Right ventricle myocardium superior (tissue), 1 donor: ENCODE data around the gene NUDC. TPM values are rescaled to one million over a fixed set of nuclear protein-coding genes. Genes with fewer than 3 reads are reported as not detected.
"Not testable (repeated sequence)": the region's sequence is repeated elsewhere in the genome, so short reads cannot be mapped to it uniquely, and the experiment has no call there.

ENCODE experiments used
- ATAC-seq: fragments of 200-7000 bp; cut with Tn5 transposase; one replicate; pipeline ENCODE4 v1.9.1; 2020; ENCODE audit warnings: mild to moderate bottlenecking; ENCODE audit not compliant: poor library complexity
- DNase-seq: peaks from one replicate; pipeline ENCODE4 v3.0.0-alpha.2; 2020
- intact Hi-C: fragments of 100-400 bp; cut with DNase I; formaldehyde crosslinking; loops from one replicate; pipeline ENCODE4 v1.11.2; 2022
- total RNA-seq: library from RNA; stranded (reverse); fragmentation: NEBNext Ultra II Directional; extraction: Animal tissue kit (Norgen Biotek cat#: 25700); gene quantifications from one replicate; pipeline ENCODE4 v1.2.1, GENCODE V29; 2021
- donor health status: DM: no; HTN: yes; CAD: no; lungs with severe emphysema.

The NUDC gene
- total RNA-seq, 1 donor from 2014 or later: 78.1 TPM

DNA sequence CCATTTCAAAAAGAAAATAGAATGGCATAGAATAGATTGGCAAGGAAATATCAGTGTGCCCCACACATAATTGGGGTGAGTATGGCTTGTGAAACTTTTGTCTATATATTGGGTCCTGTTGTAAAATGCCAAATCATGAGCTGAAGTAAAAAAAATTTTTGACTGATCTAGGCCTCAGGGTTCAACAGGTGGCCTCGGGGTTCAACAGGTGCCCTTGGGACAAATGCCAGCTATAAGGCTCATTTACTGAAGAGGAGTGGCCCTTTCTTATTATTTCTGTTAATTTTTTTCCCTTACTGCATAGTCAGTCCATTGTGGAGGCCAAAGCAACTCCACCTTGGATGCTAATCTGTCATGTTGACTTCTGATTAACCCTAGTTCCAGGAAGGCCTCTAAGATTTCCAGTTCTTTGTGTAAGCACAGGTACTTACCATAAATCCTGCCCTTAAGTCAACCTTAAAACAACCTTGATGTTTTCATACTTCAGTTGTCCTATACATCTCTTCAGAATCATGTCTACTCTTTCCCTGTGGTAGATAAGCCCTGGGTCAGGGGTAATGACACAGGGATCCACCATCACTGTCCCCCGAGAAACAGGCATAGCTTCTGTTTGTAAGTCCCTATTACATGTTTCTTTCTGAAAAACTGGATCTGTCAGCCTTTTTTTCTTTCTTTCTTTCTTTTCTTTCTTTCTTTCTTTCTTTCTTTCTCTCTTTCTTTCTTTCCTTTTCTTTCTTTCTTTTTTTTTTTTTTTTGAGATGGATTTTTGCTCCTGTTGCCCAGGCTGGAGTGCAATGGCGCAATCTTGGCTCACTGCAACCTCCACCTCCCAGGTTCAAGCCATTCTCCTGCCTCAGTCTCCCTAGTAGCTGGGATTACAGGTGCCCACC, 55.3 kb downstream of the NUDC start:
- ATAC-seq: no peak
- no peak for DNase-seq
- intact Hi-C loops: no loop called here

DNA sequence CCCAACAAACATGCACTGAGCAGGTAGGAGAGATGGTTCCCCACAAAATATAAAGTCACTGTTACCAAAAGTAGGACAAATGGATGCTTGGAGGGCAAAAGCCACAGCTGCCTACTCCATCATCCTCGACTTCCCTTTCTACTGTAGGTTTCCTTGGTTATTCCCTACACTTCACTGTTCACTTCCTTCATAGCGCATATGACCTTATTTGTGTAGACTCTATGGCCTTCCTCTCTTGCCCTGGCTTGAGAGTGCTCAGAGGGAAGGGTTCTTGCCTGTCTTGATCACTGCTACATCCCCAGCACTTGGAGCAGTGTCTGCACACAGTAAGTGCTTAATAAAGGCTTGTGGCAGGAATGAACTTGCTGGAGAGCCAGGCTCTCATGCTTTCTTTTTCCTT, 57.4 kb downstream of the NUDC start:
- ATAC-seq (no peak), DNase-seq (no peak)
- intact Hi-C loops: no loop called here

DNA sequence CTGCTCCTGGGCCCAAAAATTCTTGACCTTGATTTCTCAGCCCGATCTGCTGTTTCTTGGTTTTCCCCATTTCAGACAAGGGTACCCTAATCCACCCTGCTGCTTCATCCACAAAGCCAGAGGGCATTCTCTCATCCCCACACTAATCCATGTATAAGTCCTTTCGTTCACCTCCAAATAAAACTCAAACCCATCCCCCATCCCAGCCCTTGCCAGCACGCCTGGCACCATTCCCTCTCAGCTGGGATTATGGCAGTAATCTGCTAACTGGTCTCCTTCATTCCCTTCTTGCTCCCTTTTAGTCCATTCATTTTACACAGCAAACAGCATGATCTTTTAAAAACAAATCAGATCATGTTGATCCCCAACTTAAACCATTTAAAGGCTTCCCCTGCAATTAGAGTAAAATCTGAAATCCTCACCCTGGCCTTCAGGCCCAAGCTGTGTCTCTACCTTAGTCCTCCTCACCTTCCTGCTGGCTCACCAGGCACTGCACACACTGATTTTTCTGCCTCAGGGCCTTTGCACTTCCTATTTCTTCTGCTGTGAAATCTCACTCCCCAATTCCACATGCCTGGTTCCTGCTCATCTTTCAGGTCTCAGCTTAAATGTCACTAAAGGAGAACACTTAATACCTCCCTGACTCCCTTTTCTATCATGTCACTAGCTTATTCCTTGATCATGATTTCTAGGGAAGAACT, 59.8 kb downstream of the NUDC start:
- no peak for ATAC-seq
- DNase-seq: no peak

DNA sequence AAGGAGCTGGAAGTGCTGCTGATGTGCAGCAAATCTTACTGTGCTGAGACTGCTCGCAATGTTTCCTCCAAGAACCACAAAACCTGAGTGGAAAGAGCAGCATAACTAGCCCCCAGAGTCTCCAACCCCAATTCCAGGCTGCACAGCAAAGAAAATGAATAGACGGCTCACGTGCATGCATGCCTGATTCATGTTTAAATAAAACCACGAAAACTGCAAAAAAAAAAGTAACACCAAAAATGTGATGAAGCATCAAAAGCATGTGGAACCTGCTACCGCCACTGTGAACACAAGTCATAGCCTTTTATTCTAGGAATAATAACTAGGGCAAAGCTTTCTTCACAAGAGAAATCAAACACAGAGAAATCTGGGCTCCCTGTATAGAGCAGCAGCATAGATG, 62.3 kb downstream of the NUDC start:
- intact Hi-C loops: no loop called here
- DNase-seq (no peak), ATAC-seq (no peak)

More for the DNA sequence above, 59.8 kb downstream of the NUDC start:
- intact Hi-C loops: no loop called here

DNA sequence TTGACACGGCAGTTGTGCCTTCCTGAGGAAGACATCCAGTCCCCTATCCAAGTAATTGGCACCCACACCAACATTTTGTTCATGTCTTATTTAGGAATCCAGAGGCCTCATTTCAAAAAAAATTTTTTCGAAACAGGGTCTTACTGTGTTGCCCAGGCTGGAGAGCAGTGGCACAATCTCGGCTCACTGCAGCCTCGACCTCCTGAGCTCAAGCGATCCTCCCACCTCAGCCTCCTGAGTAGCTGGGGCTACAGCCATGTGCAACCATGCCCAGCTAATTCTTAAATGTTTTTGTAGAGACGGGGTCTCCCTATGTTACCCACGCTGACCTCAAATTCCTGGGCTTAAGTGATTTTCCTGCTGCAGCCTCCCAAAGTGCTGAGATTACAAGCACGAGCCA, 62.7 kb downstream of the NUDC start:
- intact Hi-C loops: no loop called here
- ATAC-seq: no peak
- DNase-seq: no peak

DNA sequence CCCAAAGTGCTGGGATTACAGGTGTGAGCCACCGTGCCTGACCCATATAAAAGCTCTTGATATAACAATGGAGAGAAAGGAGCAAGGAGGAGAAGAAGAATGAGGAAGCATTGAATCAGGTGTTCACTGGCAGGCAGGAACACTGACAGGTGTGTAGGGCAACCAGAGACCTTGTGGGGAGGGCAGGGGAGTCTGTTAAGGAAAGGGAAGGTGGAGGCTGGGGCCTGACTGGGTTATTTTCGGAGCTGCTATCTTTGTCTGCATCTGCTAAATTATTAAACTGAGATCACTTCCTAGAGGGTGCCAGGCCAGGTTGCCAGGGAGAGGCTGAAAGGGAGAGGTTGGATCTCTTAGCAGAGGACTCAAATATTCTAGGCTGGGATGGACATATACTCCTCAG, 65.1 kb downstream of the NUDC start:
- ATAC-seq (no peak), DNase-seq (no peak)
- intact Hi-C loops: no loop called here

DNA sequence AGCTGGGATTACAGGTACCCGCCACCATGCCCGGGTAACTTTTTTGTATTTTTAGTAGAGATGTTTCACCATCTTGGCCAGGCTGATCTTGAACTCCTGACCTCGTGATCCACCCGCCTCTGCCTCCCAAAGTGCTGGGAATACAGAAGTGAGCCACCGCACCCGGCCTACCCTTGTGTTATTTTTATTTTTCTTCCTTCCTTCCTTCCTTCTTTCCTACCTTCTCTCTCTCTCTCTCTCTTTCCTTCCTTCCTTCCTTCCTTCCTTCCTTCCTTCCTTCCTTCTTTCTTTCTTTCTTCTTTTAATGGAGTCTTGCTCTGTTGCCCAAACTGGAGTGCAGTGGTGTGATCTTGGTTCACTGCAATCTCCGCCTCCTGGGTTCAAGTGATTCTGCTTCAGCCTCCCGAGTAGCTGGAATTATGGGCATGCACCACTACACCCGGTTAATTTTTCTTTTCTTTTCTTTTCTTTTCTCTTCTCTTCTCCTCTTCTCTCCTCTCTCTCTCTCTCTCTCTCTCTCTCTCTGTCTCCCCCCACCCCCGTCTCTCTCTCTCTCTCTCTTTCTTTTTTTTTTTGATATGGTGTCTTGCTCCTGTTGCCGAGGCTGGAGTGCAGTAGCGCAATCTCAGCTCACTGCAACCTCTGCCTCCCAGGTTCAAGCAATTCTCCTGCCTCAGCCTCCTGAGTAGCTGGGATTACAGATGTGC, 68.0 kb downstream of the NUDC start:
- ATAC-seq, DNase-seq, intact Hi-C loops: not testable (repeated sequence)

DNA sequence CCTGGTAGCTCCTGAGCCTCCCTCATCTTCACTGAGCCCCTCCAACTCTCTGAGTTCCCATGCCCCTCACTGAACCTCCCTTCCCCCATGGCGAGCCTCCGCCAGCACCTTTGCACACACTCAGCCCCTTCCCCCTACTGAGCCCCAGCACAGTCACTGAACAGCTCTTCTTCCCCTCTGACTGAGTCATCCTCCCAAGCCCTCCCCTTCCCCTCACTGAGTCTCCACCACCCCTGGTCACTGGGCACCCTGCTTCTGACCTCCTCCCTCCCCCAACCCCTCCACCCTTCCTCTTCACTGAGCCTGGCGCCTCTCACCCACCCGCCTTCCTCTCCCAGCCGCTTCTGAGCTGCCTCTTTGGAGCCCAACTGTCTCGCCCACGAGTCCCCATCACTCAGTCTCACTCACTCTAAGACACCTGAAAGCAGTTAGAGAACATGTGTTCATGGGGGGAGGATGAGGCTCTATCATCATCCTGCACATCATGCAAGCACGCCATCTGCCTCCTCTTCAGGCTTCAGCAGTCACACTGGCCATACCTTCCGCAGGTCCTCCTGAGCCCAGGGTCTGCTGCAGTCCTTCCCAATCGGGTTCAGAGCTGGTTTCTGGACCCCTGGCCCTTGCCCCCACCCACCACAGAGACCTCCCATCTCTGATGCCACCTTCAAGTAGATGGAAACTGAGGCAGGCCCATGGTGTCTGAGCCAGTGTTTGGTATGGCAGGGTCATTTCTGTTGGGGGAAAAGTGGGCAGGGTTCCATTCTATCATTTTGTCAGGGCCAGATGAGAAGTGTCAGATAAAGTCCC, 70.0 kb downstream of the NUDC start:
- intact Hi-C loops: no loop called here
- DNase-seq (no peak), ATAC-seq (no peak)

DNA sequence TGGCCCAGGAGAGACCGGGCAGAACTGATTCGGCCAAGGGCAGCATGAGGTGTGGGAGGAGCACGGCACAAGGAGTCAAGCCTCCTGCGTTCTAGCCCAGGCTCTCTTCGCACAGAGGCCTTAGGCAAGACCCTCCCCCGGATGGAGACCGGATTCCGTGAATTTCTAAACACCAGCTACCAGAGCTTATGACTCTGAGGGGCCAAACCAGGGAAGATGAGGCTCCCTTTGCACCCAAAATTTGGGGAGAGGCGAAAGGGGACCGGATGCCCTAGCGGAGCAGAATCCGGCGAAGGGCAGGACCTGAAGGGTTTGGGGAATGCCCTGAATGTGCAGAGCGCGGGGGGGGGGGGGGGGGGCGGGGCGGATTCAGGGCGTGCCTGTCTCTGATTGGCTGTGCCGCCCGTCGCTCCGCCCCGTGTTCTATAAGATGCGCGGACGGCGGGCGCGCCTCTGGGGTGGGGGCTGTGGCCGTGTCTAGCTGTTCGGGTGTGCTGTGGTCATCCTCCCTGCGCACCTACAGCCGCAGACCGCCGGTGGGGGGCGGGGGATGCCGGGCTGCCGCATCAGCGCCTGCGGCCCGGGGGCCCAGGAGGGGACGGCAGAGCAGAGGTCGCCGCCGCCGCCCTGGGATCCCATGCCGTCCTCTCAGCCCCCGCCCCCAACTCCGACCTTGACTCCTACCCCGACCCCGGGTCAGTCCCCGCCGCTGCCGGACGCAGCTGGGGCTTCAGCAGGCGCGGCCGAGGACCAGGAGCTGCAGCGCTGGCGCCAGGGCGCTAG, 71.9 kb downstream of the NUDC start, which contains the start of gene TRNP1:
TSS of gene TRNP1 (plus strand) at position 456 of the 783 bp plus-strand sequence. CDS start at position 551, 95 bp downstream.
- intact Hi-C loops: no loop called here
- DNase-seq (peak; percentile 89), ATAC-seq (peak; percentile 76)

DNA sequence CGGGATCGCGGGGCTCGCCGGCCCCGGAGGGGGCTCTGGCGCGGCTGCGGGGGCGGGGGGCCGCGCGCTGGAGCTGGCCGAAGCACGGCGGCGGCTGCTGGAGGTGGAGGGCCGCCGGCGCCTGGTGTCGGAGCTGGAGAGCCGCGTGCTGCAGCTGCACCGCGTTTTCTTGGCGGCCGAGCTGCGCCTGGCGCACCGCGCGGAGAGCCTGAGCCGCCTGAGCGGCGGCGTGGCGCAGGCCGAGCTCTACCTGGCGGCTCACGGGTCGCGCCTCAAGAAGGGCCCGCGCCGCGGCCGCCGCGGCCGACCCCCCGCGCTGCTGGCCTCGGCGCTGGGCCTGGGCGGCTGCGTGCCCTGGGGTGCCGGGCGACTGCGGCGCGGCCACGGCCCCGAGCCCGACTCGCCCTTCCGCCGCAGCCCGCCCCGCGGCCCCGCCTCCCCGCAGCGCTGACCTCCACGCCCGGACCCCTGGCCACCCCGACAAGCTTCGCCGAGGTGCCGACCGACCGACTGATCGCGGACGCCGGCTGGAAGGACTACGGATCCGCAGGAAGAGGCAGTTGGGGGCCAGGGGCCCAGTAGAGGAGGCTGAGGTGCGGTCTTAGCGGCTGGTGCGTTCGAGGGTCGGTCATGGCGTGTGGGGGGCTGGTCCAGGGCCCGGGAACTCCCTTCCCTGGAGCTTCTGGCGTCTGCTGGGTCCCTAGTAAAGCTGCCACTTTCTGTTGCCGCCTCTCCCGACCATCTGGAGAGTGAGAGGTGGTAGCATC, 72.7 kb downstream of the NUDC start:
- ATAC-seq (no peak), DNase-seq (no peak)
- intact Hi-C loops: no loop called here

DNA sequence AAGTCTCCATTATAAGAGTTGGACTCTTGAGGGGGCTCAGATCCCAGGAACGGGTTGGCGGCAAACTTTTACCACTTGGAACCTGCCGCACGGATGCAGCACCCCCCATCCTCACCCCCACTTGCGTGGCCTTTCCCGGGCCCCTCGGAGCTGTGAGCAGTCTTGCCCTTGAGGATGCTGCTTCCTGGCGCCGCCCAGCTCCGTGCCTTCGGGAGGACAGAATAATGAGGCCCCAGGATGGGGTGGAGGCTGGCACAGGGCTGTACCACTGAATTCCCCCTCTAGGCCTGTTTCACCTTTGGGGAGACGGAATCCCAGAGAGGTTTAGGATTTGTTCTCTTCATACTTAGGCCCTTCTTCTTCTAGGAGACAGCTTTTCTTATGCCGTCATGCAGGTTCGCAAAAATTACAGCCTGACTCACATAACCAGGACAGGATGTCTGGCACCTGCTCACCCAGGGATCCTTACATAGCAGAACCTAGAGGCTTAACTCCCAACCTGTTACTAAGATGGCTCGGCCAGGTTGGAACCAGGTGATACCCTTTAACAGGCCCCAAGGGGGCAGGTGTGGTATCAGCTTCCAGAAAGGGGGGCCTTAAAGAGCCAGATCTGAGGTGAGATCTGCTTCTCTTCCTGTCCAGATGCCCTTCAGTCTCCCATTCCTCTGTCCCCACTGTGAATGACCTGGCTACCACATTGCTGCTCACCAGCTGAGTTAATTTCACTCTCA, 73.4 kb downstream of the NUDC start:
- DNase-seq (no peak), ATAC-seq (no peak)
- intact Hi-C loops: loop anchor here (5.0 kb wide), 1 partner anchor 102 kb away; no protein-coding TSS in a partner anchor

DNA sequence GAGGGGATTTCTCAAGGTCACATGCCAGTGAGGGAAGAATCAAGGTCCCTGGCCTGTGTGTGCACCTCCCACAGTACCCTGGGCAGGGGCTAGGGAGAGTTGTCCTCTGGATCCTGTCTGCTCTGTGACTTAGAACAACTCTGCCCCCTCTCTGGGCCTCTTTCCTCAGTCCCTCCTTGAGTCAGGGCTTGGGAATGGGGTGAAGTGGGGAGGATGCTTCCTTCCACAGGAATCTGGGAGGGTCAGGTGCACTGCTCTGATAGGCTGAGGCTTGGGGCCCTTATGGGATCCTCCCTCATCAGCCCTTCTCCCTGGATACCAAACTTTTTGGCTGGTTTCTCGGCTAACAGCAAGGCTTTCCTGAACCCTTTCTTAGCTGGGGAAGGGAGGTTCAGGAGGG, 74.5 kb downstream of the NUDC start:
- DNase-seq: no peak
- ATAC-seq: no peak
- intact Hi-C loops: loop anchor here (5.0 kb wide), 1 partner anchor 101 kb away; no protein-coding TSS in a partner anchor

Other genes starting within 250 kb of the NUDC start
- gene ARID1A, start 225.7 kb upstream of the NUDC start, total RNA-seq: 29.4 TPM
- gene PIGV, start 133.8 kb upstream of the NUDC start, total RNA-seq: 5.5 TPM
- 14.4 TPM for gene ZDHHC18, start 95.1 kb upstream of the NUDC start, total RNA-seq
- gene SFN, start 58.6 kb upstream of the NUDC start, total RNA-seq: not detected
- gene GPN2, start 31.5 kb upstream of the NUDC start, total RNA-seq: 15.7 TPM
- 10.4 TPM for gene GPATCH3, start 21.3 kb upstream of the NUDC start, total RNA-seq
- gene NR0B2, start 7.8 kb upstream of the NUDC start, total RNA-seq: 5.1 TPM
- 0.35 TPM for gene KDF1, start 38.7 kb downstream of the NUDC start, total RNA-seq
- 31.7 TPM for gene TRNP1, start 71.9 kb downstream of the NUDC start, total RNA-seq
- 34.6 TPM for gene TENT5B, start 91.1 kb downstream of the NUDC start, total RNA-seq
- 17.6 TPM for gene SLC9A1, start 233.4 kb downstream of the NUDC start, total RNA-seq